IMR-90 (cell line): Measurements from ENCODE around the gene CDK5. TPM values are rescaled to one million over a fixed set of nuclear protein-coding genes. Genes with fewer than 3 reads are reported as not detected.

ENCODE experiments used
- ATAC-seq: fragments of 200-7000 bp; cut with Tn5 transposase; 2 replicates; pipeline ENCODE4 v1.9.1; 2020; ENCODE audit warnings: low read depth, mild to moderate bottlenecking, moderate library complexity
- BruUV-seq: library from RNA; stranded (reverse); fragments of 400-500 nt; replicated peaks from 2 replicates; lab custom pipeline; 2021; lab: Mats Ljungman, UMichigan
- CTCF ChIA-PET: fragments of 300-600 bp; formaldehyde crosslinking; extraction: SDS; loops from one replicate; lab custom pipeline; 2021; ENCODE audit warnings: antibody characterized with exemption; lab: Yijun Ruan, JAX
- POLR2A ChIA-PET: fragments of 300-600 bp; sonication (Branson Sonifier 250); formaldehyde crosslinking; loops from one replicate; lab custom pipeline; 2022; ENCODE audit warnings: antibody characterized with exemption; ENCODE audit not compliant: unreplicated experiment; lab: Charles Lee
- DNase-seq: peaks from one replicate; pipeline ENCODE4 v3.0.0; 2013
- H2AFZ ChIP-seq: replicated peaks from 2 replicates; pipeline ENCODE3; 2013; ENCODE audit warnings: low read length, mild to moderate bottlenecking; ENCODE audit not compliant: poor library complexity
- H2AK5ac ChIP-seq: 2 replicates; pipeline ENCODE4 v1.6.1; 2013; ENCODE audit warnings: low read depth, low read length, inconsistent platforms
- H2AK9ac ChIP-seq: replicated peaks from 2 replicates; pipeline ENCODE3; 2013; ENCODE audit warnings: mild to moderate bottlenecking, low read depth, low read length, moderate library complexity; ENCODE audit not compliant: poor library complexity
- H2BK120ac ChIP-seq: 2 replicates; pipeline ENCODE4 v1.6.1; 2013; ENCODE audit warnings: low read depth, low read length, inconsistent platforms
- H2BK15ac ChIP-seq: 3 replicates; pipeline ENCODE4 v1.6.1; 2013; ENCODE audit warnings: low read depth, low read length, inconsistent platforms
- H2BK20ac ChIP-seq: 2 replicates; pipeline ENCODE4 v1.6.1; 2013; ENCODE audit warnings: low read depth, mild to moderate bottlenecking, inconsistent platforms, low read length, moderate library complexity
- H2BK5ac ChIP-seq: 2 replicates; pipeline ENCODE4 v1.6.1; 2013; ENCODE audit warnings: mild to moderate bottlenecking, low read depth, low read length, inconsistent platforms; ENCODE audit not compliant: poor library complexity, severe bottlenecking
- H3K14ac ChIP-seq: replicated peaks from 2 replicates; pipeline ENCODE4 v1.6.1; 2013; ENCODE audit warnings: low read depth, low read length, inconsistent platforms
- H3K18ac ChIP-seq: 2 replicates; pipeline ENCODE4 v1.6.1; 2013; ENCODE audit warnings: low read depth, low read length, control low read depth
- H3K23ac ChIP-seq: 2 replicates; pipeline ENCODE4 v1.6.1; 2013; ENCODE audit warnings: low read depth, low read length, inconsistent platforms
- H3K27ac ChIP-seq: 2 replicates; pipeline ENCODE4 v1.5.1; 2013; ENCODE audit warnings: mild to moderate bottlenecking, control low read depth, low read length; ENCODE audit not compliant: insufficient read depth
- H3K27me3 ChIP-seq: 2 replicates; pipeline ENCODE4 v1.6.1; 2013; ENCODE audit warnings: low read length; ENCODE audit not compliant: control insufficient read depth, insufficient read depth
- H3K36me3 ChIP-seq: 2 replicates; pipeline ENCODE4 v1.6.1; 2013; ENCODE audit warnings: low read length, mixed read lengths; ENCODE audit not compliant: control insufficient read depth, insufficient read depth
- H3K4ac ChIP-seq: 2 replicates; pipeline ENCODE4 v1.6.1; 2013; ENCODE audit warnings: low read depth, low read length, inconsistent platforms
- H3K4me1 ChIP-seq: 2 replicates; pipeline ENCODE4 v1.6.1; 2013; ENCODE audit warnings: low read length, mixed read lengths; ENCODE audit not compliant: control insufficient read depth, insufficient read depth
- H3K4me2 ChIP-seq: 2 replicates; pipeline ENCODE4 v1.6.1; 2013; ENCODE audit warnings: low read depth, mild to moderate bottlenecking, control low read depth, low read length, moderate library complexity
- H3K4me3 ChIP-seq: 2 replicates; pipeline ENCODE4 v1.5.1; 2013; ENCODE audit warnings: low read depth, mild to moderate bottlenecking, control low read depth, low read length, moderate library complexity; ENCODE audit not compliant: insufficient read depth
- H3K56ac ChIP-seq: 2 replicates; pipeline ENCODE4 v1.6.1; 2013; ENCODE audit warnings: low read length, inconsistent platforms; ENCODE audit not compliant: insufficient read depth; ENCODE audit errors: extremely low read depth
- H3K79me1 ChIP-seq, 2 experiments: 2 replicates each; pipeline ENCODE4 v1.6.1; 2013; ENCODE audit warnings: low read length in 2 of 2, inconsistent platforms in 1 of 2, low read depth in 1 of 2
- H3K9ac ChIP-seq: 2 replicates; pipeline ENCODE4 v1.6.1; 2013; ENCODE audit warnings: low read depth, low read length, control low read depth
- H3K9me1 ChIP-seq: 2 replicates; pipeline ENCODE4 v1.6.1; 2013; ENCODE audit warnings: low read length, inconsistent platforms; ENCODE audit not compliant: insufficient read depth
- H3K9me3 ChIP-seq: 2 replicates; pipeline ENCODE4 v1.6.1; 2013; ENCODE audit warnings: low read length; ENCODE audit not compliant: control insufficient read depth, insufficient read depth
- H4K20me1 ChIP-seq: 2 replicates; pipeline ENCODE4 v1.6.1; 2013; ENCODE audit warnings: low read length, inconsistent platforms; ENCODE audit not compliant: insufficient read depth
- H4K5ac ChIP-seq: 2 replicates; pipeline ENCODE4 v1.6.1; 2013; ENCODE audit warnings: mild to moderate bottlenecking, low read depth, low read length, control low read depth
- H4K8ac ChIP-seq, 2 experiments: 2 replicates each; pipeline ENCODE4 v1.6.1; 2013; ENCODE audit warnings: low read depth in 2 of 2, low read length in 2 of 2, control low read depth in 1 of 2, inconsistent platforms in 1 of 2
- H4K91ac ChIP-seq: 2 replicates; pipeline ENCODE4 v1.6.1; 2013; ENCODE audit warnings: low read depth, low read length, inconsistent platforms; ENCODE audit not compliant: insufficient read depth
- BHLHE40 ChIP-seq: fragments of 150-350 bp; IDR thresholded peaks from 2 replicates; pipeline ENCODE4 v1.6.1; 2016; ENCODE audit warnings: mild to moderate bottlenecking, low read depth, low read length
- CEBPB ChIP-seq: IDR thresholded peaks from 2 replicates; pipeline ENCODE4 v1.6.1; 2012; ENCODE audit warnings: low read depth, low read length, improper control_type of control experiment
- CHD1 ChIP-seq: IDR thresholded peaks from 2 replicates; pipeline ENCODE4 v1.6.1; 2012; ENCODE audit warnings: low read depth, low read length, improper control_type of control experiment
- CTCF ChIP-seq: conservative IDR thresholded peaks from 2 replicates; pipeline ENCODE4 v1.5.1; 2012; ENCODE audit warnings: mild to moderate bottlenecking, low read depth, low read length, improper control_type of control experiment
- FOS ChIP-seq: fragments of 150-350 bp; IDR thresholded peaks from 2 replicates; pipeline ENCODE4 v1.6.1; 2016; ENCODE audit warnings: low read depth, low read length
- MAFK ChIP-seq: IDR thresholded peaks from 2 replicates; pipeline ENCODE4 v1.6.1; 2012; ENCODE audit warnings: low read depth, low read length, improper control_type of control experiment
- MAZ ChIP-seq: IDR thresholded peaks from 2 replicates; pipeline ENCODE4 v1.6.1; 2012; ENCODE audit warnings: low read depth, mild to moderate bottlenecking, low read length, improper control_type of control experiment, moderate library complexity, borderline replicate concordance
- MXI1 ChIP-seq: IDR thresholded peaks from 2 replicates; pipeline ENCODE4 v1.6.1; 2012; ENCODE audit warnings: low read depth, mild to moderate bottlenecking, low read length, moderate library complexity, borderline replicate concordance
- NFE2L2 ChIP-seq: fragments of 150-350 bp; IDR thresholded peaks from 2 replicates; pipeline ENCODE4 v1.6.1; 2016; ENCODE audit warnings: low read depth, mild to moderate bottlenecking, low read length
- POLR2A ChIP-seq: IDR thresholded peaks from 2 replicates; pipeline ENCODE4 v1.6.1; 2012; ENCODE audit warnings: mild to moderate bottlenecking, low read depth, low read length
- RCOR1 ChIP-seq: IDR thresholded peaks from 2 replicates; pipeline ENCODE4 v1.6.1; 2012; ENCODE audit warnings: mild to moderate bottlenecking, low read length, improper control_type of control experiment; ENCODE audit not compliant: insufficient replicate concordance
- RFX5 ChIP-seq: IDR thresholded peaks from 2 replicates; pipeline ENCODE4 v1.8.0; 2012; ENCODE audit warnings: low read depth, mild to moderate bottlenecking, low read length, moderate library complexity
- SMC3 ChIP-seq: fragments of 150-350 bp; IDR thresholded peaks from 2 replicates; pipeline ENCODE4 v1.6.1; 2016; ENCODE audit warnings: low read depth, mild to moderate bottlenecking, antibody characterized with exemption, low read length, moderate library complexity
- WGBS, 2 experiments: methylation state at CpG; one replicate each; pipeline versions ENCODE4 v1.1.5 to v1.1.7; 2013; ENCODE audit warnings: missing lambda C conversion rate in 2 of 2; ENCODE audit not compliant: insufficient read length in 1 of 2; ENCODE audit errors: extremely low coverage in 2 of 2; 5-methylcytosine and 5-hydroxymethylcytosine counted together
- dilution Hi-C: fragments of 300-500 bp; cut with HindIII; formaldehyde crosslinking; loops from one replicate; pipeline ENCODE4 v1.14.3; 2018; ENCODE audit warnings: low sequenced_read_pairs; ENCODE audit not compliant: unreplicated experiment
- in situ Hi-C: fragments of 300-500 bp; cut with MboI; formaldehyde crosslinking; loops from 3 replicates; pipeline ENCODE4 v1.14.3; 2019; ENCODE audit warnings: low sequenced_read_pairs, inconsistent platforms, mixed read lengths
- intact Hi-C: fragments of 100-400 bp; cut with micrococcal nuclease; formaldehyde crosslinking; loops from 2 replicates; pipeline ENCODE4 v1.10.0; 2022
- polyA plus RNA-seq, 3 experiments: library from polyadenylated mRNA; depleted of rRNA; stranded (reverse); fragments of >200 nt; gene quantifications; 2 replicates each; pipeline ENCODE4 v1.2.3, GENCODE V29; 2012; ENCODE audit warnings: low replicate concordance in 1 of 3
- total RNA-seq: library from RNA; depleted of rRNA; stranded (reverse); fragments of >200 nt; gene quantifications from 2 replicates; pipeline ENCODE4 v1.2.3, GENCODE V29; 2012
- TF ChIP-seq, protein P1 (sequence below): fragments of 150-350 bp; IDR thresholded peaks from 2 replicates; pipeline ENCODE4 v1.6.1; 2016; ENCODE audit warnings: low read depth, mild to moderate bottlenecking, low read length, moderate library complexity, borderline replicate concordance
- TF ChIP-seq, protein P2 (sequence below): fragments of 150-350 bp; IDR thresholded peaks from 2 replicates; pipeline ENCODE4 v1.6.1; 2017; ENCODE audit warnings: mild to moderate bottlenecking, antibody characterized with exemption, low read length, low read depth

CDK5 gene
- total and polyA plus RNA-seq, 2 of the 4 experiments (the other 2 are of a cell fraction): 22.4 to 34.8 TPM

DNA sequence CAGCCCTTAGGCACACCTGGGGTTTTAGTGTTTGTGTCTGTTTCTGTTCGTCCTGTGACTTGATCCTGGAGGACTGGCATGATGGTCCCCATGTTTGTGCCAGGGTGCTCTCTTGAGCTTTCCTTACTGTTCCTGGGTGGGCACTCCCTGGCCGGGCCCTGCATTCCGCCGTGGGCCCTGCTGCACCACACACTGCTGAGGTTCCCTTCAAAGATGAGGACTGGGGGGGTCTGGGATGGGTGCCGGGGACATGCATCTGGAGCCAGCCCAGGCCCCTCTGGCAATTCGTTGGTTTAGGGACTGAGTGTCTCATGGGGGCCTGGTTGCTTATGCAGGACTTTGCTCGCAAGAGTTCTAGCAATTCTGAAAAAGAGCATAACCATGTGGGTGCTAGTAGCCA lies 33.3 kb upstream of the CDK5 start:
- H3K56ac ChIP-seq: no peak overlapping the region
- ATAC-seq: no peak
- TF ChIP-seq MXI1 (no peak), NFE2L2 (no peak), CEBPB (no peak), MAFK (no peak), RFX5 (no peak), MAZ (no peak), FOS (no peak), POLR2A (no peak), BHLHE40 (no peak), CTCF (no peak), SMC3 (no peak), RCOR1 (no peak), CHD1 (no peak)
- TF ChIP-seq, protein P1, sequence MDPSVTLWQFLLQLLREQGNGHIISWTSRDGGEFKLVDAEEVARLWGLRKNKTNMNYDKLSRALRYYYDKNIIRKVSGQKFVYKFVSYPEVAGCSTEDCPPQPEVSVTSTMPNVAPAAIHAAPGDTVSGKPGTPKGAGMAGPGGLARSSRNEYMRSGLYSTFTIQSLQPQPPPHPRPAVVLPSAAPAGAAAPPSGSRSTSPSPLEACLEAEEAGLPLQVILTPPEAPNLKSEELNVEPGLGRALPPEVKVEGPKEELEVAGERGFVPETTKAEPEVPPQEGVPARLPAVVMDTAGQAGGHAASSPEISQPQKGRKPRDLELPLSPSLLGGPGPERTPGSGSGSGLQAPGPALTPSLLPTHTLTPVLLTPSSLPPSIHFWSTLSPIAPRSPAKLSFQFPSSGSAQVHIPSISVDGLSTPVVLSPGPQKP: no peak
- TF ChIP-seq, protein P2, sequence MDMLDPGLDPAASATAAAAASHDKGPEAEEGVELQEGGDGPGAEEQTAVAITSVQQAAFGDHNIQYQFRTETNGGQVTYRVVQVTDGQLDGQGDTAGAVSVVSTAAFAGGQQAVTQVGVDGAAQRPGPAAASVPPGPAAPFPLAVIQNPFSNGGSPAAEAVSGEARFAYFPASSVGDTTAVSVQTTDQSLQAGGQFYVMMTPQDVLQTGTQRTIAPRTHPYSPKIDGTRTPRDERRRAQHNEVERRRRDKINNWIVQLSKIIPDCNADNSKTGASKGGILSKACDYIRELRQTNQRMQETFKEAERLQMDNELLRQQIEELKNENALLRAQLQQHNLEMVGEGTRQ: no peak
- H3K23ac ChIP-seq: no peak overlapping the region
- peaks cover 85% of the 10 kb centered on the region for H4K20me1 ChIP-seq
- intact Hi-C loops: no loop called here
- no peak overlapping the region for H2BK20ac ChIP-seq
- H3K4ac ChIP-seq: no peak overlapping the region
- POLR2A ChIA-PET: no interaction called here
- H4K8ac ChIP-seq: no peak overlapping the region
- no peak overlapping the region for H2AFZ ChIP-seq
- peaks cover 13% of the 10 kb centered on the region for H3K9me1 ChIP-seq
- no peak overlapping the region for H3K4me2 ChIP-seq
- no peak overlapping the region for H2BK5ac ChIP-seq
- H3K18ac ChIP-seq: no peak overlapping the region
- 81% methylated on average over 4 of the region's 7 CpGs; no CpG with 5 or more reads in 1 of the 2 experiments for WGBS, 2 experiments
- H3K14ac ChIP-seq: no peak overlapping the region
- H2AK5ac ChIP-seq: no peak overlapping the region
- BruUV-seq: no TSS peak
- no peak overlapping the region for H2BK120ac ChIP-seq
- CTCF ChIA-PET: interaction anchor here (1.3 to 1.9 kb wide), 2 partner anchors 12 to 17 kb away, joined by 4 to 5 read pairs; no protein-coding TSS in a partner anchor
- H3K4me1 ChIP-seq: peaks cover 22% of the 10 kb centered on the region
- peaks cover 11% of the 10 kb centered on the region; the same call in 1 of the 2 replicates for H3K36me3 ChIP-seq
- H2AK9ac ChIP-seq: no peak overlapping the region
- peaks cover 4 to 77% of the 10 kb centered on the region in 2 experiments; a peak in 2 of 4 replicates for H3K79me1 ChIP-seq
- no peak overlapping the region for H3K9ac ChIP-seq
- no peak for DNase-seq
- no peak overlapping the region for H4K5ac ChIP-seq
- dilution Hi-C loops: no loop called here
- no peak overlapping the region for H3K27ac ChIP-seq
- H2BK15ac ChIP-seq: no peak overlapping the region
- no peaks in the 10 kb centered on the region for H3K27me3 ChIP-seq
- no peaks in the 10 kb centered on the region for H3K9me3 ChIP-seq
- H3K4me3 ChIP-seq: no peak overlapping the region
- in situ Hi-C loops: no loop called here
- no peak overlapping the region for H4K91ac ChIP-seq
